Measurements from ENCODE around the gene COL5A1.
"Not testable (repeated sequence)": the region's sequence is repeated elsewhere in the genome, so short reads cannot be mapped to it uniquely, and the experiment has no call there.

The COL5A1 gene

GRCh38 chr9:134843740-134844139, 202.1 kb downstream of the COL5A1 start:
- no peak for DNase-seq (ENCODE audit: extremely low read depth in 1 of 2, low read depth in 1 of 2)

GRCh38 chr9:134844821-134845220, 203.2 kb downstream of the COL5A1 start:
- no peak for DNase-seq (ENCODE audit: extremely low read depth in 1 of 2, low read depth in 1 of 2)

DNA sequence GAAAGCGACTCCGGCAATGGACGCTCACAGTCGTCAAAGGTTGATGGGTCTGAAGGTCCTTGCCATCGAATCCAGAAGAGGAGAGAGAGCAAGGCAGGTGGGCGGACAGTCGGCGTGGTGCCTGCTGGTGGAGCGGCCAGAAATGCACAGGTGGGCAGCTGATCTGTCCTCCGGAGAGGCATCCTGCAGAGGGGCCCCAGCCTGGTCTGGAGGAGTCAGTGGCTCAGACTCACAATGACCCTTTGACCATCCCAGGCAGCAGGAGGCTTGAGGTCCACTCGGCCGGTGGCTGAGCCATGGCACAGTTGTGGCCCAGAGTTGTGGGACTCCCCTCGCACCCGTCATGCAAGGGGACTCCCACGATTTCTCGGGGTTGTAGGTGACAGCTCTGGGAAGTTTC, 204.6 kb downstream of the COL5A1 start:
- no peak for DNase-seq (ENCODE audit: extremely low read depth in 1 of 2, low read depth in 1 of 2)

DNA sequence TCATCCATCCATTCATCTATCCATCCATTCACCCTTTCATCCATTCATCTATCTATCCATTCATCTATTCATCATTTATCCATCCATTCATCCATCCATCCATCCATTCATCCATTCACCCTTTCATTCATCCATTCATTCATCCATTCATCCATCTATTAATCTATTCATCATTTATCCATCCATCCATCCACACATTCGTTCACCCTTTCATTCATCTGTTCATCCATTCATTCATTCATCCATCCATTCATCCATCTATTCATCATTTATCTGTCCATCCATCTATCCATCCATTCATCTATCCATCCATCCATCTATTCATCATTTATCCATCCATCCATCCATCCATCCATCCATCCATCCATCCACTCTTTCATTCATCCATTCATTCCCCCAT, 205.1 kb downstream of the COL5A1 start:
- no peak for DNase-seq (ENCODE audit: extremely low read depth in 1 of 2, low read depth in 1 of 2)

DNA sequence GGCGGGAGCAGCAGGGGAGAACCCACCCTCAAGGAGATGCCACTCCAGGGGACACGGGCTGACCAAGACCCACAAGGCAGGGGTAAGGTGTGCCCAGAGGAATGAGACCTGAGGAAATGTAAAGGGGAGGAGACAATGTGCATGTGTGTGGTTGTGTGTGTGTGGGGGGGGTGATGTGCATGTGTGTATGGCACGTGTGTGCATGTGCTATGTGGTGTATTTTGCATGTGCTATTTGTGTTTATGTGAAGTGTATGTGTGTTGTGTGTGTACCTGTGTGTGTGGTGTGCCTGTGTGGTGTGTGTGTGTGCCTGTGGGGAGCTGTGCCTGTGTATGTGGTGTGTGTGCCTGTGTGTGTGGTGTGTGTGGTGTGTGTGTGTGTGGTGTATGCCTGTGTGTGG, 205.5 kb downstream of the COL5A1 start:
- DNase-seq (ENCODE audit: extremely low read depth in 1 of 2, low read depth in 1 of 2) = no peak

GRCh38 chr9:134847752-134848432, 206.3 kb downstream of the COL5A1 start:
- no peak for DNase-seq (ENCODE audit: extremely low read depth in 1 of 2, low read depth in 1 of 2)

DNA sequence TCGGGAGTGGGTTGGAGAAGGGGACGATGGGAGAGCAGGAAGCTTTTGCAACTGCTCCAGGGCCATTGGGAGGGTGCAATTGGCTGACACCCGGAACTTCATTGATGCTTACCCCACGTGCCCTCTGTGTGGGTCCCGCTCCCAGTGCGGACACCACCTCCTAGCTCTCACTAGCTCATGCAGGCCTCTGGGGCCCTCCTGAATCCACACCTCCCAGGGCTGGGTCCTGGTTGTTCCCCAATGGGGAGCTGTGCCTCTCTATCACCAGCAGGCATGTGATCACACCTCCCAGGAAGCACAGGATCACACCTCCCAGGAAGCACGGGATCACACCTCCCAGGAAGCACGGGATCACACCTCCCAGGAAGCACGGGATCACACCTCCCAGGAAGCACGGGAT, 206.9 kb downstream of the COL5A1 start:
- no peak for DNase-seq (ENCODE audit: extremely low read depth in 1 of 2, low read depth in 1 of 2)

DNA sequence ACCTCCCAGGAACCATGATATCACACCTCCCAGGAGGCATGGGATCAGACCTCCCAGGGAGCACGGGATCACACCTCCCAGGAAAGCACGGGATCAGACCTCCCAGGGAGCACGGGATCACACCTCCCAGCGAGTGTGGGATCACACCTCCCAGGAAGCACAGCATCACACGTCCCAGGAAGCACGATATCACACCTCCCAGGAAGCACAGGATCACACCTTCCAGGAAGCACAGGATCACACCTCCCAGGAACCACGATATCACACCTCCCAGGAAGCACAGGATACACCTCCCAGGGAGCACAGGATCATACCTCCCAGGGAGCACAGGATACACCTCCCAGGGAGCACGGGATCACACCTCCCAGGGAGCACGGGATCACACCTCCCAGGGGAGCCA, 209.0 kb downstream of the COL5A1 start:
- DNase-seq (ENCODE audit: extremely low read depth in 1 of 2, low read depth in 1 of 2) = no peak

DNA sequence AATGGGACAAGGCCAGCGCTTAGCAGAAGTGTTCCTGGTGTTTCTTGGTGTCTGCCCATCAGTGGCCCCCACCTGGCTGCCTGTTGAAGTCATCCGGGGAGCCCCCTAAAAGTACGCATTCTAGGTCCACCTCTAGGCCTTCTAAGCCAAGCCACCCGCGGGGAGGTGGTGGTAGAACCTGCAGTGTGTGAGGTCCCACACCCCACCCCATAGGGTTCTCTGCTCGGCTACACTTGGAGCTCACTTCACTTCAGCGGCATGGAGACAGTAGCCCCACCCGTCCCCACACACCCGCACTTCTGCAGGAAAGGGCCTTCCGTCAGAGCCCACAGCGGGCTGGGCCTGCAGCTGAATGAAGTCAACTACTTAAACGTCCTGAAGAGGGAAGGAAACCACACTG, 209.4 kb downstream of the COL5A1 start:
- no peak for DNase-seq (ENCODE audit: extremely low read depth in 1 of 2, low read depth in 1 of 2)

- no peak for DNase-seq (ENCODE audit: extremely low read depth in 1 of 2, low read depth in 1 of 2)
These were observed 211.5 kb downstream of the COL5A1 start for GRCh38 chr9:134852906-134853654.

DNA sequence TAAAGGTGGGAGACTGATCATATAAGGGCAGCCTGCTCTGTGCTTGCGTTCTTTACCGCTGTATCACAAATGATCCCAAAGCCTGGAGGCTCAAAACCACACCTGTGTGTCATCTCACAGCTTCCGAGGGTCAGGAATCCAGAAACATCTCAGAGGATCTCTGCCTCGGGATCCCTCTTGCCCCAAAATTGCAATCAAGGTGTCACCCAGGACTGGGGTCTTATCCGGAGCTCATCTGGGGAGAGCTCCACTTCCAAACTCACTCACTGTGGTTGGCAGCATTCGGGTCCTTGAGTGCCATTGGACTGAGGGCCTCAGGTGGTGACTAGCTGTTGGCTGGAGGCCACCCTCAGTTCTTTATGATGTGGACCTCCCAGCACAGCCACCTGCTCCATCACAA, 212.3 kb downstream of the COL5A1 start:
- no peak for DNase-seq (ENCODE audit: extremely low read depth in 1 of 2, low read depth in 1 of 2)

DNA sequence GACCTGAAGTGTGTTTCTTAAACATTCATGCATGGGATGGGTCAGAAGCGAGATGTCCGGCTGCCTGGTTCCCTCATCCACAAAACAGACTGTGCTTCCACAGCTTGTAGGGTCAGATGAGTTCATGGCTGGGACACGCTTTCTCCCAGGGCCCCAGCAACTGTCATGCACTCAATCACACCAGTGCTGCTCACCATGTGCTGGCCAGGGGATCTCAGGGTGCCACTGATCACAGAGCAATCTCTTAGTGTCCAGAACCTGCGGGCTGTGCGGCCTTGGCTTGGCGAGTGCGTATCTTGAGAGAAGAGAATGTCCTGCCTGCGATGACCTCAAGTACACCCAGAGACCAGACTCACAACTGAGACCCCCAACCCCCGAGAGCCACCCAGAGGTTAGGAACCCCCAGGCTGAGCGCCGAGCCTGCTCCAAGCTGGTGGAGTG, 213.0 kb downstream of the COL5A1 start:
- DNase-seq (ENCODE audit: extremely low read depth in 1 of 2, low read depth in 1 of 2) = no peak

- no peak for DNase-seq (ENCODE audit: extremely low read depth in 1 of 2, low read depth in 1 of 2)
These were observed 213.8 kb downstream of the COL5A1 start for GRCh38 chr9:134855231-134855899.

DNA sequence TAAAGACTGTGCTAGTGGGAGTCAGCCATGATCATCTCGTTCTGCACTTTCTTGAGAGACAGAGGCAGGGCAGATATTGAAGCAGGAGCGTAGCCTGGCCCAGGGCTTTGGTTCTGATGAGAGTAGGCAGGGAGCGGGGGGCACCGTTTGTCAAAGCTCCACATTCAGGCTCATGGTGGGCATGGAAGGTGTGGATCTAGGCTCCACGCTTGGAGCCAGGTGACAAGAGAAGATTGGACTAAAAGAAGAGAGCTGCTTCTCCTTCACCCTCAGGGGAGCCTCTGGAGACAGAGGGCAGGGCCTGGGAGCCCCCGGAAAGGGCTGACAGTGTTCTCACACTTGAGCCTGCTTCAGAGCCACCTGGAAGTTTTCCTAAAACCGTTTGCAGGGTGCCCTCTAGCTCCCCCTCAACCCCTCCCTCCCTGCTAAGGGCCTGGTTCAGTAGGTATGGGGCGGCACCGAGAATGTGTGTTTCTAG, 214.3 kb downstream of the COL5A1 start:
- no peak for DNase-seq (ENCODE audit: extremely low read depth in 1 of 2, low read depth in 1 of 2)

DNA sequence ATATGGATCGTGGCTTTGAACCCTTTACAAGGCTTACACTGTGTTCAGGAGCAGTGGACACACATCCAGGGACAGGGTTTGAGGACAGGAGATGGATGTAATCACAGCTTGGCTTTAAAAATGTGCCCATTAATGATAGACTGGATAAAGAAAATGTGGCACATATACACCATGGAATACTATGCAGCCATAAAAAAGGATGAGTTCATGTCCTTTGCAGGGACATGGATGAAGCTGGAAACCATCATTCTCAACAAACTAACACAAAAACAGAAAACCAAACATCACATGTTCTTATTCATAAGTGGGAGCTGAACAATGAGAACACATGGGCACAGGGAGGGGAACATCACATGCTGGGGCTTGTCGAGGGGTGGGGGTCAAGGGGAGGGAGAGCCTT, 215.8 kb downstream of the COL5A1 start:
- DNase-seq (ENCODE audit: extremely low read depth in 1 of 2, low read depth in 1 of 2) = not testable (repeated sequence)

DNA sequence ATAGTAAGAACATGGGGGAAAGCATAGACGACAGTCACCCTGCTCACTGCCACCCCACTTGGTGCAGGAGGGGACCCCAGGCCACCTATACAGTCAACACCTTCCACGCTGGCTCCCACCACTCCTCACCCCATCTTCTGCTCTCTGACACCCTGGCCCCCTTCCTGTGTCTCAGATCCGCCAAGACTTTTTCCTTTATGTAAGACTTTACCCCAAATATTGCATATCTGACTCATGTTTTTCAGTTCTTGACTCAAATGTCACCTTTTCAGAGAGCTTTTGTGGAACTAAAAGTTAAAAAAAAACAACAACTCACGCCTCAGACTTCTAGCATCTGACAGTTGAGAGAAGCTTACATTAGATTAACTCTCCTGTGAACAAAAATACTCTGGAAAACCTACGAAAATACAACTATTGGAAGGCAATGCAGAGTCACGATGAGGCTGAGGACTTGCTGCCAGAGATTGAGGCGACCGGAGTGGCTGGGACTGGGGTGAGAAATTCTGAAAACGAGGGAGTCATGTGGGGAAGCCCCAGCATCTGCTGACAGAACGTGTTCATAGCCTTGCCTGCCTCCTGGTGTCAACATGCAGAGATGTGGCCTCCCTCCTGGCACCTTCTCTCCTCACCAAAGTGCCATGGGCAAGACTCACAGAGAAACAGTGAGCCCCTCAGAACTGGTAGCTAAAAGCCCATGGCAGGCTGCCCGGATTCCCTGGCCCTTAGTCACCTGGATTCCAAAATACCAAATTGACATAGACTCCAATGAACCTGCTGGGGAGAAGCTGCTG, 216.6 kb downstream of the COL5A1 start:
- DNase-seq (ENCODE audit: extremely low read depth in 1 of 2, low read depth in 1 of 2) = no peak

DNA sequence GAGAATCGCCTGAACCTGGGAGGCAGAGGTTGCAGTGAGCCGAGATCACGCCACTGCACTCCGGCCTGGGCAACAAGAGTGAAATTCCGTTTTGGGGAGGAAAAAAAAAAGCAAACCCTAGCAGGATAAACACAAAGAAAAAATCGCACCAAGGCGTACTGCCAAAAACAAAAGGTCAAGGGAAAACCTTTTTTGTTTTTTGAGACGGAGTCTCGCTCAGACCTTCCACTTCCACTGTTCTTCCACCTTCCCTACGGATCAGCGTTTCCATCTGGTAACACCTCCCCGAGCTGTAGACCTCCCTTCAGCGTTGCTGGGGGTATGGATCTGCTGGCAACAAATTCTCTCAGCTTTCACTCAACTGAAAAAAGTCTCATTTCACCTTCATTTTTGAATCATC, 218.9 kb downstream of the COL5A1 start:
- DNase-seq (ENCODE audit: extremely low read depth in 1 of 2, low read depth in 1 of 2) = no peak

DNA sequence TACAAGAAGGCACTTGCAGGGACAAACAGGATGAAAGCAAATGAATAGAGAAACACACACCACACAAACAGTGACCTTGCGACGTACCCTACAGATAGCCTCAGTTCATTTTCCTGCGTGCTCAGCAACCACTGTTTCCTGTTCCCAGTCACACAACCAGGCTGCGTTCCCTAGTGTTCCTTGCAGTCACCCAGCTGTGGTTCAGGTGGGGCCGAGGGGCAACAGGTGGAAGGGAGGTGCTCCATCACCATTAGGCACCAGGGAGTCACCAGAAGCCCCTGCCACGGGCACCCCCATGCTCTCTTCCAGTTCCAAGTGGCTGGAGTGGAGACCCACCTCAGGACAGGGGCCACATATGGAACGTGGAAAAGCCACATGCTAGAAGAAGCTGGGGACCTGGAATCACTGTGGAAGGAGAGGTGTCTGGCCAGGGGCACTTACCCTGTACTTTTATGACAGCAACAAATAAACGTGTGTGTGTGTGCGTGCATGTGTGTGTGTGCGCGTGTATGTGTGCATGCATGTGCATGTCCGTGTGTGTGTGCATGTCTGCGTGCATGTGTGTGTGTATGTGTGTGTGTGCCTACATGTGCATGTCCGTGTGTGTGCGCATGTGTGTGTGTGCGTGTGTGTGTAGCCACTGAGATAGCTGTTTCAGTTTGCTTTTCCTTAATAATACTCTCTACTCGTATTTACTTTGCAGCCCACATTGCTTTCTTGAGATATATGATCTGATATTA, 220.2 kb downstream of the COL5A1 start:
- DNase-seq (ENCODE audit: extremely low read depth in 1 of 2, low read depth in 1 of 2) = no peak

GRCh38 chr9:134863306-134863902, 221.8 kb downstream of the COL5A1 start:
- DNase-seq (ENCODE audit: extremely low read depth in 1 of 2, low read depth in 1 of 2) = no peak

All from activated CD8-positive, alpha-beta memory T cell treated with anti-CD3 and anti-CD28 coated beads for 1 hour (primary cell).